GM19025 (cell line): ENCODE results near the gene NBR1.
A peak's percentile ranks its signal among the peaks of the same experiment; 100 is the strongest.
"Not testable (repeated sequence)": the region's sequence is repeated elsewhere in the genome, so short reads cannot be mapped to it uniquely, and the experiment has no call there.

Experiments used
- ATAC-seq: cut with Tn5 transposase; IDR thresholded peaks from one replicate; pipeline ENCODE4 v1.9.1; 2021; ENCODE audit warnings: mild to moderate bottlenecking, low read depth, moderate library complexity; ENCODE audit not compliant: unreplicated experiment

The NBR1 gene

GRCh38 chr17:43170766-43171585 is at the start of gene NBR1:
Gene NBR1 (plus strand): TSS chr17:43171214. CDS start chr17:43175800, 4,586 bp downstream.
- ATAC-seq: peak; percentile 71

- peak; percentile 97 for ATAC-seq
Observed at GRCh38 chr17:43125133-43125966, 45.7 kb upstream of the NBR1 start, which contains the start of gene BRCA1. Gene BRCA1 (minus strand): TSS chr17:43125364. CDS start chr17:43124096, 1,268 bp downstream.

GRCh38 chr17:43125967-43126910 is 44.8 kb upstream of the NBR1 start:
- no peak for ATAC-seq

- ATAC-seq: no peak
Observed at GRCh38 chr17:43126911-43127290, 44.1 kb upstream of the NBR1 start.

GRCh38 chr17:43127333-43127876 is 43.6 kb upstream of the NBR1 start:
- ATAC-seq: not testable (repeated sequence)

GRCh38 chr17:43129671-43130010 is 41.4 kb upstream of the NBR1 start:
- no peak for ATAC-seq

- ATAC-seq: no peak
Observed at GRCh38 chr17:43132117-43132516, 38.9 kb upstream of the NBR1 start.

GRCh38 chr17:43133439-43133838 is 37.6 kb upstream of the NBR1 start:
- not testable (repeated sequence) for ATAC-seq

GRCh38 chr17:43134774-43135453 is 36.1 kb upstream of the NBR1 start:
- no peak for ATAC-seq

GRCh38 chr17:43135454-43135819 is 35.6 kb upstream of the NBR1 start:
- ATAC-seq: no peak

GRCh38 chr17:43136574-43136973 is 34.4 kb upstream of the NBR1 start:
- not testable (repeated sequence) for ATAC-seq

- ATAC-seq: not testable (repeated sequence)
Observed at GRCh38 chr17:43138531-43138930, 32.5 kb upstream of the NBR1 start.

GRCh38 chr17:43140396-43141332 is 30.4 kb upstream of the NBR1 start:
- no peak for ATAC-seq

GRCh38 chr17:43142153-43142552 is 28.9 kb upstream of the NBR1 start:
- ATAC-seq: no peak

GRCh38 chr17:43143201-43143600 is 27.8 kb upstream of the NBR1 start:
- ATAC-seq: no peak

GRCh38 chr17:43146649-43147048 is 24.4 kb upstream of the NBR1 start:
- no peak for ATAC-seq

GRCh38 chr17:43151880-43152456 is 19.0 kb upstream of the NBR1 start:
- no peak for ATAC-seq

- ATAC-seq: not testable (repeated sequence)
Observed at GRCh38 chr17:43153197-43153835, 17.7 kb upstream of the NBR1 start.
